ENCODE data around the gene FBH1.

Gene FBH1

GRCh38 chr10:5893321-5893720 is 3.3 kb downstream of the FBH1 start:
- no peak overlapping the region for H3K4me3 ChIP-seq (ENCODE audit: low read length)
- no peak for DNase-seq (ENCODE audit: low read depth)
- no peak for TF ChIP-seq CTCF (conservative IDR thresholded peaks at IDR 0.05; ENCODE audit: low read length)

GRCh38 chr10:5894403-5894802 is 4.4 kb downstream of the FBH1 start:
- H3K4me3 ChIP-seq (ENCODE audit: low read length), result no peak overlapping the region
- DNase-seq (ENCODE audit: low read depth), result no peak
- TF ChIP-seq CTCF (conservative IDR thresholded peaks at IDR 0.05; ENCODE audit: low read length), result no peak

GRCh38 chr10:5894873-5895272 is 4.8 kb downstream of the FBH1 start:
- no peak for DNase-seq (ENCODE audit: low read depth)
- H3K4me3 ChIP-seq (ENCODE audit: low read length), result no peak overlapping the region
- TF ChIP-seq CTCF (conservative IDR thresholded peaks at IDR 0.05; ENCODE audit: low read length), result no peak

- DNase-seq (ENCODE audit: low read depth), result no peak
- no peak for TF ChIP-seq CTCF (conservative IDR thresholded peaks at IDR 0.05; ENCODE audit: low read length)
- no peak overlapping the region for H3K4me3 ChIP-seq (ENCODE audit: low read length)
These were observed 5.3 kb downstream of the FBH1 start for GRCh38 chr10:5895365-5895764.

GRCh38 chr10:5895804-5896203 is 5.8 kb downstream of the FBH1 start:
- no peak overlapping the region for H3K4me3 ChIP-seq (ENCODE audit: low read length)
- no peak for TF ChIP-seq CTCF (conservative IDR thresholded peaks at IDR 0.05; ENCODE audit: low read length)
- no peak for DNase-seq (ENCODE audit: low read depth)

- no peak overlapping the region for H3K4me3 ChIP-seq (ENCODE audit: low read length)
- no peak for DNase-seq (ENCODE audit: low read depth)
These were observed 6.4 kb downstream of the FBH1 start for GRCh38 chr10:5896208-5897052.

More at GRCh38 chr10:5896208-5897052, 6.4 kb downstream of the FBH1 start:
- no peak for TF ChIP-seq CTCF (conservative IDR thresholded peaks at IDR 0.05; ENCODE audit: low read length)

All from AG10803 (cell line).